Stimulated activated CD4-positive, alpha-beta T cell treated with anti-CD3 and anti-CD28 coated beads, TNF-alpha, amount 100 ng/mL, for 48 hours (primary cell): ENCODE measurements around the gene SIGLEC6.

ENCODE experiments used
- DNase-seq, 3 donors: peaks; one replicate each; pipeline ENCODE4 v3.0.0-alpha.2; 2020; ENCODE audit warnings: low read depth in 3 of 3

Gene SIGLEC6

GRCh38 chr19:51548891-51549305 is 17.4 kb upstream of the SIGLEC6 start:
- DNase-seq: no peak

- no peak for DNase-seq
Measured at GRCh38 chr19:51548213-51548651, 16.8 kb upstream of the SIGLEC6 start.

- no peak for DNase-seq
Measured at GRCh38 chr19:51547397-51548212, 16.1 kb upstream of the SIGLEC6 start.

GRCh38 chr19:51546650-51547396 is 15.4 kb upstream of the SIGLEC6 start:
- no peak for DNase-seq

GRCh38 chr19:51546107-51546649 is 14.7 kb upstream of the SIGLEC6 start:
- no peak for DNase-seq

GRCh38 chr19:51544038-51544437 is 12.6 kb upstream of the SIGLEC6 start:
- no peak for DNase-seq

GRCh38 chr19:51542699-51543098 is 11.2 kb upstream of the SIGLEC6 start:
- DNase-seq: no peak

- DNase-seq: no peak
Measured at GRCh38 chr19:51541458-51542357, 10.2 kb upstream of the SIGLEC6 start.

GRCh38 chr19:51539821-51540366 is 8.4 kb upstream of the SIGLEC6 start:
- DNase-seq: no peak

- no peak for DNase-seq
Measured at GRCh38 chr19:51535535-51535934, 4.1 kb upstream of the SIGLEC6 start.

GRCh38 chr19:51530616-51531015 is 854 bp downstream of the SIGLEC6 start:
- DNase-seq: no peak

- DNase-seq: no peak
Measured at GRCh38 chr19:51529301-51529700, 2.2 kb downstream of the SIGLEC6 start.

- no peak for DNase-seq
Measured at GRCh38 chr19:51525651-51526050, 5.8 kb downstream of the SIGLEC6 start.

GRCh38 chr19:51524666-51525264 is 6.7 kb downstream of the SIGLEC6 start:
- no peak for DNase-seq

- DNase-seq: no peak
Measured at GRCh38 chr19:51521781-51522180, 9.7 kb downstream of the SIGLEC6 start.

GRCh38 chr19:51521357-51521756 is 10.1 kb downstream of the SIGLEC6 start:
- DNase-seq: no peak

- no peak for DNase-seq
Measured at GRCh38 chr19:51520728-51521127, 10.7 kb downstream of the SIGLEC6 start.

- peak in 1 of 3 donors; percentile 18 for DNase-seq
Measured at GRCh38 chr19:51514866-51515481, 16.5 kb downstream of the SIGLEC6 start.

GRCh38 chr19:51513968-51514367 is 17.5 kb downstream of the SIGLEC6 start:
- DNase-seq: no peak

- DNase-seq: no peak
Measured at GRCh38 chr19:51511353-51511752, 20.1 kb downstream of the SIGLEC6 start.
